Activated CD4-positive, alpha-beta memory T cell treated with anti-CD3 and anti-CD28 coated beads for 36 hours (primary cell): ENCODE results near the gene PTPN22. TPM values are rescaled to one million over a fixed set of nuclear protein-coding genes. Genes with fewer than 3 reads are reported as not detected.
A peak's percentile ranks its signal among the peaks of the same experiment; 100 is the strongest.

ENCODE experiments used
- CTCF ChIA-PET: fragments of 350-600 bp; sonication (Branson Sonifier 250); formaldehyde crosslinking; loops from one replicate; lab custom pipeline; 2021; ENCODE audit warnings: antibody characterized with exemption, inconsistent platforms; lab: Charles Lee
- POLR2A ChIA-PET: fragments of 350-600 bp; sonication (Branson Sonifier 250); formaldehyde crosslinking; loops from one replicate; lab custom pipeline; 2021; ENCODE audit warnings: antibody characterized with exemption; lab: Charles Lee
- DNase-seq: peaks from one replicate; pipeline ENCODE4 v3.0.0-alpha.2; 2020
- H3K27ac Mint-ChIP-seq: one replicate; pipeline ENCODE4 v1.8.0; 2021; ENCODE audit warnings: mixed read lengths
- H3K27me3 Mint-ChIP-seq: one replicate; pipeline ENCODE4 v1.8.0; 2021; ENCODE audit warnings: mixed read lengths
- H3K36me3 Mint-ChIP-seq: one replicate; pipeline ENCODE4 v1.8.0; 2021; ENCODE audit warnings: mixed read lengths
- H3K4me1 Mint-ChIP-seq: one replicate; pipeline ENCODE4 v1.8.0; 2021; ENCODE audit warnings: low read depth, mixed read lengths
- H3K4me3 Mint-ChIP-seq: one replicate; pipeline ENCODE4 v1.8.0; 2021; ENCODE audit warnings: mild to moderate bottlenecking, mixed read lengths
- H3K9me3 Mint-ChIP-seq: one replicate; pipeline ENCODE4 v1.8.0; 2021; ENCODE audit warnings: mixed read lengths
- intact Hi-C: fragments of 100-400 bp; cut with micrococcal nuclease; formaldehyde crosslinking; loops from one replicate; pipeline ENCODE4 v1.15.1; 2023
- total RNA-seq, 2 experiments: library from RNA; stranded (reverse); gene quantifications; one replicate each; pipeline ENCODE4 v1.2.3, GENCODE V29; 2021

The PTPN22 gene
- total RNA-seq, 2 experiments from 2014 or later, result 45.2 to 45.7 TPM

GRCh38 chr1:113780374-113781146 is 91.0 kb downstream of the PTPN22 start:
- Mint-ChIP-seq H3K27me3 (no peaks in the 10 kb centered on the region), H3K36me3 (peaks cover 15% of the 10 kb centered on the region), H3K9me3 (peaks cover 4% of the 10 kb centered on the region), H3K4me3 (no peak overlapping the region), H3K27ac (no peak overlapping the region), H3K4me1 (peaks cover 18% of the 10 kb centered on the region)
- no peak for DNase-seq
- ChIA-PET POLR2A (no interaction called here), CTCF (interaction anchor here (0.6 to 0.9 kb wide), 2 partner anchors 8 to 1045 kb away, joined by 3 read pairs; no protein-coding TSS in a partner anchor)
- intact Hi-C loops, result loop anchor here (1.0 to 10.0 kb wide), 2 partner anchors 22 to 646 kb away; no protein-coding TSS in a partner anchor

- POLR2A ChIA-PET, result no interaction called here
- no peak for DNase-seq
- intact Hi-C loops, result no loop called here
Observed at GRCh38 chr1:113779542-113779941, 92.0 kb downstream of the PTPN22 start.

GRCh38 chr1:113777561-113777960 is 94.0 kb downstream of the PTPN22 start:
- CTCF ChIA-PET, result no interaction called here
- no peaks in the 10 kb centered on the region for H3K27me3 Mint-ChIP-seq
- peaks cover 17% of the 10 kb centered on the region for H3K36me3 Mint-ChIP-seq
- peaks cover 15% of the 10 kb centered on the region for H3K4me1 Mint-ChIP-seq
- H3K27ac Mint-ChIP-seq, result no peak overlapping the region
- POLR2A ChIA-PET, result no interaction called here
- no peak for DNase-seq
- H3K9me3 Mint-ChIP-seq, result peaks cover 4% of the 10 kb centered on the region
- intact Hi-C loops, result no loop called here
- H3K4me3 Mint-ChIP-seq, result no peak overlapping the region

More at GRCh38 chr1:113779542-113779941, 92.0 kb downstream of the PTPN22 start:
- H3K27ac Mint-ChIP-seq, result no peak overlapping the region
- H3K27me3 Mint-ChIP-seq, result no peaks in the 10 kb centered on the region
- CTCF ChIA-PET, result no interaction called here
- H3K9me3 Mint-ChIP-seq, result peaks cover 4% of the 10 kb centered on the region
- no peak overlapping the region for H3K4me3 Mint-ChIP-seq
- H3K4me1 Mint-ChIP-seq, result peaks cover 13% of the 10 kb centered on the region
- peaks cover 15% of the 10 kb centered on the region for H3K36me3 Mint-ChIP-seq

- ChIA-PET POLR2A (interaction anchor here (0.9 to 1.1 kb wide), 2 partner anchors 12 to 14 kb away, joined by 4 to 5 read pairs; no protein-coding TSS in a partner anchor), CTCF (no interaction called here)
- Mint-ChIP-seq H3K4me1 (peaks cover 43% of the 10 kb centered on the region), H3K27me3 (no peaks in the 10 kb centered on the region), H3K36me3 (peaks cover 22% of the 10 kb centered on the region), H3K9me3 (no peaks in the 10 kb centered on the region), H3K4me3 (no peak overlapping the region), H3K27ac (no peak overlapping the region)
- DNase-seq, result no peak
- intact Hi-C loops, result no loop called here
Observed at GRCh38 chr1:113770031-113770430, 101.5 kb downstream of the PTPN22 start.

- POLR2A ChIA-PET, result interaction anchor here (0.9 to 1.1 kb wide), 2 partner anchors 11 to 15 kb away, joined by 4 to 5 read pairs; no protein-coding TSS in a partner anchor
- DNase-seq, result no peak
- CTCF ChIA-PET, result no interaction called here
- no peaks in the 10 kb centered on the region for H3K27me3 Mint-ChIP-seq
- H3K36me3 Mint-ChIP-seq, result peaks cover 24% of the 10 kb centered on the region
- H3K4me1 Mint-ChIP-seq, result peaks cover 47% of the 10 kb centered on the region
- H3K4me3 Mint-ChIP-seq, result no peak overlapping the region
- no peak overlapping the region for H3K27ac Mint-ChIP-seq
- intact Hi-C loops, result no loop called here
- no peaks in the 10 kb centered on the region for H3K9me3 Mint-ChIP-seq
Observed at GRCh38 chr1:113769601-113769970, 101.9 kb downstream of the PTPN22 start.

GRCh38 chr1:113768916-113769600 is 102.5 kb downstream of the PTPN22 start:
- no peak overlapping the region for H3K4me3 Mint-ChIP-seq
- CTCF ChIA-PET, result no interaction called here
- no peaks in the 10 kb centered on the region for H3K27me3 Mint-ChIP-seq
- peaks cover 47% of the 10 kb centered on the region for H3K4me1 Mint-ChIP-seq
- no peak overlapping the region for H3K27ac Mint-ChIP-seq
- H3K9me3 Mint-ChIP-seq, result no peaks in the 10 kb centered on the region
- peaks cover 24% of the 10 kb centered on the region for H3K36me3 Mint-ChIP-seq
- intact Hi-C loops, result no loop called here
- POLR2A ChIA-PET, result interaction anchor here (0.9 to 1.1 kb wide), 2 partner anchors 11 to 15 kb away, joined by 4 to 5 read pairs; no protein-coding TSS in a partner anchor
- DNase-seq, result no peak

GRCh38 chr1:113765306-113766230 is 105.9 kb downstream of the PTPN22 start:
- Mint-ChIP-seq H3K9me3 (no peaks in the 10 kb centered on the region), H3K27ac (peak overlapping the region; percentile 32), H3K4me1 (peaks cover 40% of the 10 kb centered on the region), H3K36me3 (peaks cover 22% of the 10 kb centered on the region), H3K27me3 (no peaks in the 10 kb centered on the region), H3K4me3 (no peak overlapping the region)
- intact Hi-C loops, result no loop called here
- POLR2A ChIA-PET, result no interaction called here
- DNase-seq, result no peak
- CTCF ChIA-PET, result no interaction called here

Other genes starting within 250 kb of the PTPN22 start
- 10 to 100 TPM; 12.6 to 12.9 TPM for gene PHTF1, start 112.2 kb downstream of the PTPN22 start, total RNA-seq
- 10 to 100 TPM; 17.5 to 18.5 TPM for gene RSBN1, start 59.2 kb downstream of the PTPN22 start, total RNA-seq
- gene BCL2L15, start 15.9 kb upstream of the PTPN22 start, total RNA-seq, result under 1 TPM; 0.22 to 0.93 TPM
- 10 to 100 TPM; 41.4 to 42.2 TPM for gene AP4B1, start 33.1 kb upstream of the PTPN22 start, total RNA-seq
- gene DCLRE1B, start 33.6 kb upstream of the PTPN22 start, total RNA-seq, result 10 to 100 TPM; 19.4 to 19.6 TPM
- 10 to 100 TPM; 55.3 to 55.7 TPM for gene HIPK1, start 57.6 kb upstream of the PTPN22 start, total RNA-seq
- under 1 TPM in 1 of 2 experiments, not detected in 1; 0.21 TPM for gene OLFML3, start 107.8 kb upstream of the PTPN22 start, total RNA-seq